ENCODE measurements around the gene AQP11.
"Not testable (repeated sequence)": the region's sequence is repeated elsewhere in the genome, so short reads cannot be mapped to it uniquely, and the experiment has no call there.

The AQP11 gene

DNA sequence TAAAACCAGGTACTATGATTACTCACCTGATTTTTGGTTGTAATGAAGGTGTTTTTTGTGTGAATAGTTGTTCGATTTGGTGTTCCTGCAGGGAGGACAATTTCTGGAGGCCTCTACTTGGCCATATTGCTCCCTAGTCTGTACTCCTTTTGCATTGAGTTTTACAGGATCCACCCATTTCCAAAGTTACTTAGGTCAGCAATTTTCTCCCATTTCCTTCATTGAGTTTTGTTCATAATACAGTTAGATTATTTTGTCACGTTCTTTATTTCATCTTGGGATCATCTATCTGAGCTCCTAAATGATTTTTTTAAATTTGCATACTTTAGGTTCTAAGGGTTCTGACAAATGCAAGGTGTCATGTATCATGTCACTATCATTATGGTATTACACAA lies 20.1 kb upstream of the AQP11 start:
- DNase-seq (no peak), ATAC-seq (ENCODE audit: insufficient read depth, low read depth) (no peak)
- Histone ChIP-seq H3K27ac (ENCODE audit: low read length) (no peak overlapping the region), H2AFZ (ENCODE audit: low read depth, low read length) (no peak overlapping the region), H4K20me1 (ENCODE audit: insufficient read depth, low read length) (no peaks in the 10 kb centered on the region), H3K79me2 (ENCODE audit: insufficient read depth, low read length) (no peaks in the 10 kb centered on the region), H3K27me3 (ENCODE audit: insufficient read depth, low read length, poor library complexity) (no peaks in the 10 kb centered on the region), H3K9me3 (ENCODE audit: insufficient read depth, low read length, severe bottlenecking) (no peaks in the 10 kb centered on the region), H3K4me1 (ENCODE audit: insufficient read depth, low read length) (no peaks in the 10 kb centered on the region), H3K36me3 (ENCODE audit: insufficient read depth, low read length) (peaks cover 3% of the 10 kb centered on the region; the same call in 1 of the 2 replicates), H3K4me3 (ENCODE audit: low read depth in 1 of 2, low read length in 2 of 2) (no peak overlapping the region), H3K9ac (ENCODE audit: low read depth, low read length) (no peak overlapping the region), H3K4me2 (ENCODE audit: insufficient read depth, low read length) (no peak overlapping the region)
- TF ChIP-seq EZH2 (IDR thresholded peaks at IDR 0.05; ENCODE audit: borderline replicate concordance, low read depth, low read length, severe bottlenecking): no peak
- TF ChIP-seq, protein P1, sequence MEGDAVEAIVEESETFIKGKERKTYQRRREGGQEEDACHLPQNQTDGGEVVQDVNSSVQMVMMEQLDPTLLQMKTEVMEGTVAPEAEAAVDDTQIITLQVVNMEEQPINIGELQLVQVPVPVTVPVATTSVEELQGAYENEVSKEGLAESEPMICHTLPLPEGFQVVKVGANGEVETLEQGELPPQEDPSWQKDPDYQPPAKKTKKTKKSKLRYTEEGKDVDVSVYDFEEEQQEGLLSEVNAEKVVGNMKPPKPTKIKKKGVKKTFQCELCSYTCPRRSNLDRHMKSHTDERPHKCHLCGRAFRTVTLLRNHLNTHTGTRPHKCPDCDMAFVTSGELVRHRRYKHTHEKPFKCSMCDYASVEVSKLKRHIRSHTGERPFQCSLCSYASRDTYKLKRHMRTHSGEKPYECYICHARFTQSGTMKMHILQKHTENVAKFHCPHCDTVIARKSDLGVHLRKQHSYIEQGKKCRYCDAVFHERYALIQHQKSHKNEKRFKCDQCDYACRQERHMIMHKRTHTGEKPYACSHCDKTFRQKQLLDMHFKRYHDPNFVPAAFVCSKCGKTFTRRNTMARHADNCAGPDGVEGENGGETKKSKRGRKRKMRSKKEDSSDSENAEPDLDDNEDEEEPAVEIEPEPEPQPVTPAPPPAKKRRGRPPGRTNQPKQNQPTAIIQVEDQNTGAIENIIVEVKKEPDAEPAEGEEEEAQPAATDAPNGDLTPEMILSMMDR (IDR thresholded peaks at IDR 0.05; ENCODE audit: borderline replicate concordance, extremely low read depth, low read length, poor library complexity, severe bottlenecking): no peak

DNA sequence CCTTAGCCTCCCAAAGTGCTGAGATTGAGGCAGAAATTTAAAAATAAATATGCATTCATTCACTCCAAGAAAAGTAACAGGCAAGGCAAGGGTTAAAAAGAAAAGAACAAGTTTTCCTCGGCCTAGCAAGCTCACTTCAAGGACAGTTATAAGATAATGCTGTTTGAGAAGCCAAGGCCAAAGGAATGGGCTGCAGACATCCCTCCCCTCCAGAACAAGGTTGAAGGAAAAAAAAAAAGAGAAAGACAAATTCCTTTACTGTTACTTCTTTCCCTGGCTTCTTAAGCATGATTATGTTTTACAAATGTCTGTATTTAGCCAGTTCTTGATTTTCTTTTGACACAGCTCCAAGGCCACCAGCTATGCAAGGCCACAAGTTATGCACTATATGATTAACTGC lies 18.9 kb upstream of the AQP11 start:
- not testable (repeated sequence) for H3K27ac ChIP-seq (ENCODE audit: low read length); H4K20me1 ChIP-seq (ENCODE audit: insufficient read depth, low read length); H3K4me2 ChIP-seq (ENCODE audit: insufficient read depth, low read length); H3K9me3 ChIP-seq (ENCODE audit: insufficient read depth, low read length, severe bottlenecking); H3K4me1 ChIP-seq (ENCODE audit: insufficient read depth, low read length); H3K36me3 ChIP-seq (ENCODE audit: insufficient read depth, low read length); H2AFZ ChIP-seq (ENCODE audit: low read depth, low read length); H3K79me2 ChIP-seq (ENCODE audit: insufficient read depth, low read length); DNase-seq; H3K27me3 ChIP-seq (ENCODE audit: insufficient read depth, low read length, poor library complexity); ATAC-seq (ENCODE audit: insufficient read depth, low read depth); H3K4me3 ChIP-seq (ENCODE audit: low read depth in 1 of 2, low read length in 2 of 2); H3K9ac ChIP-seq (ENCODE audit: low read depth, low read length)

DNA sequence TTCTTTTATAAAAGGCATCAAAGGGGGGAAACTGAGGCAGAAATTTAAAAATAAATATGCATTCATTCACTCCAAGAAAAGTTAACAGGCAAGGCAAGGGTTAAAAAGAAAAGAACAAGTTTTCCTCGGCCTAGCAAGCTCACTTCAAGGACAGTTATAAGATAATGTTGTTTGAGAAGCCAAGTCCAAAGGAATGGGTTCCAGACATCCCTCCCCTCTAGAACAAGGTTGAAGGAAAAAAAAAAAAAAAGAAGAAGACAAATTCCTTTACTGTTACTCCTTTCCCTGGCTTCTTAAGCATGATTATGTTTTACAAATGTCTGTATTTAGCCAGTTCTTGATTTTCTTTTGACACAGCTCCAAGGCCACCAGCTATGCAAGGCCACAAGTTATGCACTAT lies 14.3 kb upstream of the AQP11 start:
- not testable (repeated sequence) for H3K4me2 ChIP-seq (ENCODE audit: insufficient read depth, low read length); H3K27me3 ChIP-seq (ENCODE audit: insufficient read depth, low read length, poor library complexity); H3K27ac ChIP-seq (ENCODE audit: low read length); ATAC-seq (ENCODE audit: insufficient read depth, low read depth); H3K79me2 ChIP-seq (ENCODE audit: insufficient read depth, low read length); H3K9ac ChIP-seq (ENCODE audit: low read depth, low read length); H3K9me3 ChIP-seq (ENCODE audit: insufficient read depth, low read length, severe bottlenecking); H3K4me1 ChIP-seq (ENCODE audit: insufficient read depth, low read length); H3K36me3 ChIP-seq (ENCODE audit: insufficient read depth, low read length); H3K4me3 ChIP-seq (ENCODE audit: low read depth in 1 of 2, low read length in 2 of 2); H4K20me1 ChIP-seq (ENCODE audit: insufficient read depth, low read length); DNase-seq; H2AFZ ChIP-seq (ENCODE audit: low read depth, low read length)

DNA sequence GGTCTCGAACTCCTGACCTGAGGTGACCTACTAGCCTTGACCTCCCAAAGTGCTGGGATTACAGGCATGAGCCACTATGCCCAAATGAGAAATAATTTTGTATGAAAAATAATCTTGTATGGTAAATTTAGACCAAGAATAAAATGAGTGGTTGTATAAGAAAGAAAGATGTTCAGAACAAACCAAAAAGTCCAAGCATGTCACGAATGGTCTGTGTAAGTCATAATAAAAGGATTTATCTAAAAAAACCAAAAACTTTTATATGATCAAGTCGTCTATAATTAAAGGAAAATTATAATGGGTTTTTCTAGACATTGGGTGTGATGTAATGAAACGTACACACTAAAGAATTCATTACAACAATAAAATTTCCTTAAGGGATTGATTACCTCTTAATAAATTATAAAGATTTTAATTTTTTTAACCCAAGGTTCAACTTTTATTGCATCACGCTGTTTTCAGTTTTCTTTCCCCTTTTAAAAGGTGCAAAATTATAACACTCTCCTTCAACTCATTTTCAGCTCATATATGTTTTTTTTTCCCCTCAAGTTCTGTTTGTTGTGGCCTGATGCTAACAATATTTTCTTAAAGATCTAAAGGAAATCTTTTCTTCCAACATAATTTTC lies 8.9 kb upstream of the AQP11 start:
- Histone ChIP-seq H3K4me3 (ENCODE audit: low read depth in 1 of 2, low read length in 2 of 2) (no peak overlapping the region), H3K9me3 (ENCODE audit: insufficient read depth, low read length, severe bottlenecking) (peaks cover 31% of the 10 kb centered on the region), H3K36me3 (ENCODE audit: insufficient read depth, low read length) (no peaks in the 10 kb centered on the region; the same call in 1 of the 2 replicates), H3K27ac (ENCODE audit: low read length) (no peak overlapping the region), H2AFZ (ENCODE audit: low read depth, low read length) (no peak overlapping the region), H3K4me1 (ENCODE audit: insufficient read depth, low read length) (no peaks in the 10 kb centered on the region), H3K27me3 (ENCODE audit: insufficient read depth, low read length, poor library complexity) (no peaks in the 10 kb centered on the region), H3K79me2 (ENCODE audit: insufficient read depth, low read length) (no peaks in the 10 kb centered on the region), H3K4me2 (ENCODE audit: insufficient read depth, low read length) (no peak overlapping the region), H4K20me1 (ENCODE audit: insufficient read depth, low read length) (no peaks in the 10 kb centered on the region), H3K9ac (ENCODE audit: low read depth, low read length) (no peak overlapping the region)
- peak; percentile 45 for DNase-seq
- TF ChIP-seq EZH2 (IDR thresholded peaks at IDR 0.05; ENCODE audit: borderline replicate concordance, low read depth, low read length, severe bottlenecking): no peak
- TF ChIP-seq, protein P1 (IDR thresholded peaks at IDR 0.05; ENCODE audit: borderline replicate concordance, extremely low read depth, low read length, poor library complexity, severe bottlenecking): no peak
- ATAC-seq (ENCODE audit: insufficient read depth, low read depth): no peak
